ENCODE data around the gene PCGF3.
A peak's percentile ranks its signal among the peaks of the same experiment; 100 is the strongest.
"Not testable (repeated sequence)": the region's sequence is repeated elsewhere in the genome, so short reads cannot be mapped to it uniquely, and the experiment has no call there.

Gene PCGF3

DNA sequence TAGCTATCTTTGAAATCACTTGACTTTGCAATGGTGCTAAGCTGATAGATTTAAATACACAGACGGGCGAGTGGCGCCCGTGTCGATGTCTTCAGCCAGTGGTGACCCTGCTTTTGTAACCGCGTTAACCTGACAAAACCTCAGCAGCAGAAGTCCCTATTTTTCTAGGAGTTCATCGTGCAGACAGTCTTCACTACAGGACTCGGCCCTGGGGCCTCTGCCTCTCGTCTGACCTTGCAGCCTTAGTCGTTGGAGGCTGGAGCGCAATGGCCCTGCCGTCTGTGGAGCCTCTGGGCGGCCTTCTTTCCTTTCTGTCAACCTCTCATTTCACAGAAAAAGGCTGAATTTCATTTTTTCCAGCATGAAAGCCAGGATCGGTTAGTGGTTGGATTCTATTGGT, 62.4 kb downstream of the PCGF3 start:
- no peak for DNase-seq

DNA sequence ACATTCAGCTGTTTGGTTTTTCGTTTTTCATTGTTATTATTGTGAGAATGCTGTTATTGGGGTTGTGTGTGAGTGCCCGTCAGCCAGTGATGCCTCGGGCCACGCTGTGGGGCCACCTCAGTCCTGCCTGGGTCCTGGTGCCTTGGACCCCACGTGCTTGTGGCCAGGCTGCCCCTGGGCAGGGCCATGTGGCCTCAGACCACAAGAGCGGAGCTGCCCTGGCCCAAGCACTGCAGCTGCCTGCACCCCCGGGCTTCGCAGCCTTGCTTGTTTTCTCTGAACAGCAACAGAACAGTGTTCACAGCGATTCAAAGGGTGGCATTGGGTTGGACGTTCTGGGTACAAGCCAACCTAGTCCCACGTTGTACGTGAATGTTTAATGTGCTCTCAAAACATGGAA, 63.4 kb downstream of the PCGF3 start:
- DNase-seq: no peak

DNA sequence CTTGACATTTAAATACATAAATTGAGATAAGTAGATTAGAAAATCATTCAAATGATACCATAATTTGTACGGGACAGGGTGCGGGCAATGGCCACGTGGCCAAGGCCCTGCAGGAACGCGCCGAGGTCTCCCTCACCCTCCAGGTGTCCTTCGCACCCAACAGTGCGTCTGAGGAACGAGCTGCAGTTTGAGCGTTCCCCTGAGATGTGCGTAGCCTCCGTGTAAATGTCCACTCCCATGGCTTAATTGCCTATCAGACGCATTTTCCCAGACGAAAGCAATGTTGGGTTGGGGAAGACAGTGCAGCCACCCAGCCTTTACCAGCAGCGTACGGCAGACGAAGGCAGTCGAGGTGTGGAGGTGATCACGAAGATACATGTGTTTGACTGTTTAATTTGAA, 63.9 kb downstream of the PCGF3 start:
- DNase-seq: no peak

DNA sequence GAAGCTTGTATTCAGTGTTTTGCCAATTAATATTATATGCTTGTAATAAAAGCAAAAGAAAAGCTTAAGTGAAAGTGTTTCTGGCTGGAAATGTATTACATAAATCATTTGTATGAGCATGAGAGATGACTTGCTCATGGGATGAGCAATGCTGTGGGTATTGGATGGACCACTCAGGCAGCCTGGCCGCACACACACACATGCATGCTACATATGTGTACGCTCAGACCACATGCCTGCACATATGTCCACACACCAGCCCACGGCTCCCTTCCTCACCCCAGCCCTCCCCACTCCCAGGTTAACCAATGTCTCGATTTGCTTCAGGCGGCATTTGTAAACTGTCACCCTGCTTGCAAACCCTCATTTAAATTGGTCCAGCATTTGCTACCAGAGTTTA, 64.4 kb downstream of the PCGF3 start:
- DNase-seq: no peak

DNA sequence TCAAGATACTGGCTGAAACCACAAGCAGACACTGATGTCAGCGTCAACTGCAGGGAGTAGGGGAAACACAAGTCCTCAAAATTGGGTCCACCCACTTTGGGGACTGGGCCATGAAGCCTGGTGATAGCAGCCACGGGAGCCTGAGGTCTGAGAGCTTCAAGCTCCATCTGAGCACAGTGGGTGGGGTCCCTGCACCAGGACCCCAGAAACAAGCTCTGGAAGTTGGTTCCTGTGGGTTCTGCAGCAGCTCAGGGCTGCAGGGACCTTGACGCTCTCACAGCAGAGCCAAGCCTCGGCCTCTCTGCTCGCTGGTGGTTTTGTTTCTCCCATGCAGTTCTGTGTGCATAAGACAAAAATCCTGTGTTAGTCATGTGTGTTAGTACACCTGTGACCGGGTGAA, 65.8 kb downstream of the PCGF3 start:
- DNase-seq: no peak

DNA sequence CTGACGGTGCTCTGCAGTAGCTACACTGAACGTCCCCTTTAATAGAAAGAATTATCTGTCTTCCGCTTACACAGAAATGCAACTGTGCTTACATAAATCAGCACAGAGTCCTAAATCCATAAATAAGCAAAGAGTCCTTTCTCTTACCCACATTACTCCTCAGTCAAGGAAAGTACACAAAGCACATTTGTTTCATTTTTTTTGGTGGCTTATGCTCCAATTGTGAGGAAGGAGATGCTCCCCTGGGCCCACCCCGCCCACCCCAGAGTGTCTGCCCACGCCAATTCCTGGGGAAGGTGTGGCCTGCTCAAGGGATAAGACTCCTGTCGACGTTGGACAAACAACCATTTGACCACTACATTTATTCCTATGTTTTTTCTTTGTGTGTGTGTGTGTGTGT, 66.5 kb downstream of the PCGF3 start:
- DNase-seq: no peak

DNA sequence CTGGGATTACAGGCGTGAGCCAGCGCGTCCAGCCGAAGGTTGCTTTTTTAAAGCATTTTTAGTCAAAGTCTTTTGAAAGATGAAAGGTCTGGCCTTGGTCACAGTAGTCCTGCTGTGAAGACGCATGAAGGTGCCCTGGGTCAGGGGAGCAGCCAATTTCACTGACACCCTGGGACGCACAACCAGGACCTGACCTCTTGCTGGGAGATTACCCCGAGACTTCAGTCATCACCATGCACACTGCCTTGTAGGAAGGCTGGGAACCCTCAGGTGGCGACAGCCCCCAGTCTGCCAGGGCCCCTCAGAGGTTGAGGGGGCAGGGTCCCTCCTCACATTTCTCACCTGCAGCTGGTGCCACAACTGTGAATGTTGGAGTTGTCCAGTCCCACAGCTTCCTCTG, 67.1 kb downstream of the PCGF3 start:
- DNase-seq: no peak

DNA sequence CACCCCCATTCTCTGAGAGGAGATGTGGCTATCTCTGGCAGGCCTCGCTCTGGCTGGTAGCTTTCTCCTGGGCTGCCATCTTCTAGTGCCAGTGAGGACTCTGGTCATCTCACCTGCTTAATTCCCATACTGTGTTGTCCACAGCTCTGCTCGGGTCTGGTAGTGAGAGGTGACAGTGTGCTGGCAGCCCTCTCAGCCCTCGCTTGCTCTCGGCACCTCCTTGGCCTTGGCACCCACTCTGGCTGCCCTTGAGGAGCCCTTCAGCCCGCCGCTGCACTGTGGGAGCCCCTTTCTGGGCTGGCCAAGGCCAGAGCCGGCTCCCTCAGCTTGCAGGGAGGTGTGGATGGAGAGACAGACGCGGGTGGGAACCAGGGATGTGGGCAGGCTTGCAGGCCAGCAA, 67.6 kb downstream of the PCGF3 start:
- DNase-seq: no peak

DNA sequence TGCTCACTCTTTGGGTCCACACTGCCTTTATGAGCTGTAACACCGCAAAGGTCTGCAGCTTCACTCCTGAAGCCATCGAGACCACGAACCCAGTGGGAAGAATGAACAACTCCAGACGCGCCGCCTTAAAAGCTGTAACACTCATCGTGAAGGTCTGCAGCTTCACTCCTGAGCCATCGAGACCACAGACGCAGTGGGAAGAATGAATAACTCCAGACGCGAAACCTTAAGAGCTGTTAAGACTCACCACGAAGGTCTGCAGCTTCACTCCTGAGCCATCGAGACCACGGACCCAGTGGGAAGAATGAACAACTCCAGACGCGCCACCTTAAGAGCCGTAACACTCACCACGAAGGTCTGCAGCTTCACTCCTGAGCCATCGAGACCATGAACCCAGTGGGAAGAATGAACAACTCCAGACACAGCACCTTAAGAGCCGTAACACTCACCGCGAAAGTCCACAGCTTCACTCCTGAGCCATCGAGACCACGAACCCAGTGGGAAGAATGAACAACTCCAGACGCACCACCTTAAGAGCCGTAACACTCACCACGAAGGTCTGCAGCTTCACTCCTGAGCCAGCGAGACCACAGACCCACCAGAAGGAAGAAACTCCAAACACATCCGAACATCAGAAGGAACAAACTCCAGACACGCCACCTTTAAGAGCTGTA, 68.9 kb downstream of the PCGF3 start:
- DNase-seq: not testable (repeated sequence)

DNA sequence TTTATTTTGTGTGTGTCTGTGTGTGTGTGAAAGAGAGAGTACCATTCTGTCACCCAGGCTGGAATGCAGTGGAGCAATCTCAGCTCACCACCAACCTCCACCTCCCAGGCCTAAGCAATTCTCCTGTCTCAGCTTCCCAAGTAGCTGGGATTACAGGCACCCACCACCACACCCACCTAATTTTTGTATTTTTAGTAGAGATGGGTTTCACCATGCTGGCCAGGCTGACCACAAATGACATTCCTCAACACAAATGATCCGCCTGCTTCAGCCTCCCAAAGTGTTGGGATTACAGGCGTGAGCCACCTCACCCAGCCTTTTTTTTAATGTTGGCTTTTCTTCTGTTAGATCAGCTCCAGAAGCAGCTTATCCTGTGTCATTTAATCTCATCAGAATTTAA, 69.9 kb downstream of the PCGF3 start:
- not testable (repeated sequence) for DNase-seq

DNA sequence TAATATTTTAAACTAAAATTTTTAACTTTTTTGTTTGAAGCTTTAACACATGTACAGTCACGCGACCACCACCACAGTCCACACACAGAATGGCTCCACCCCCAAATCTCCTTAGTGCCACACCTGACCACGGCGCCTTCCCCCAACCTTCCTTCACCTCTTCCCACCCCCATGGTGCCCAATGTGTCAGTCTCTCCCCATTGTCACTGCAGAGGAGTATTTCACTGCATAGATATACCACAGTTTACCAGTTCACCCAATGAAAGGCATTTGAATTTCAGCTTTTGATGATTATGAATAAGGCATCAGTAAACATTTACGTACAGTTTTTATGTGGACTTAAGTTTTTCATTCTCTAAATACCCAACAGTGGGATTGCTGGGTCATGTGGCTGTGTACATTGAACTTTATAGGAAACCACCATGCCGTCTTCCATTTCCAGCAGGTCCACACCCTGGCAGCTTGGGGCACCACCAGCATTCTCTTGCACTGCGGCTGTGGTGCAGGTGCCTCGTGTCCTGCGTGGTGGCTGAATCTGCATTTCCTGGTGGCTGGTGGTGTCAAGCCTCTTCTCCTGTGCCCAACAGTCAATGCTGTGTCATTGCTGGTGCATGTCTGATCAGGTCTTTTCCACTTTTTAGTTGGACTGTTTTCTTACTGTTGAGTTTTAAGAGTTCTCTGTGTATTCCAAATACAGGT, 71.3 kb downstream of the PCGF3 start:
- no peak for DNase-seq

DNA sequence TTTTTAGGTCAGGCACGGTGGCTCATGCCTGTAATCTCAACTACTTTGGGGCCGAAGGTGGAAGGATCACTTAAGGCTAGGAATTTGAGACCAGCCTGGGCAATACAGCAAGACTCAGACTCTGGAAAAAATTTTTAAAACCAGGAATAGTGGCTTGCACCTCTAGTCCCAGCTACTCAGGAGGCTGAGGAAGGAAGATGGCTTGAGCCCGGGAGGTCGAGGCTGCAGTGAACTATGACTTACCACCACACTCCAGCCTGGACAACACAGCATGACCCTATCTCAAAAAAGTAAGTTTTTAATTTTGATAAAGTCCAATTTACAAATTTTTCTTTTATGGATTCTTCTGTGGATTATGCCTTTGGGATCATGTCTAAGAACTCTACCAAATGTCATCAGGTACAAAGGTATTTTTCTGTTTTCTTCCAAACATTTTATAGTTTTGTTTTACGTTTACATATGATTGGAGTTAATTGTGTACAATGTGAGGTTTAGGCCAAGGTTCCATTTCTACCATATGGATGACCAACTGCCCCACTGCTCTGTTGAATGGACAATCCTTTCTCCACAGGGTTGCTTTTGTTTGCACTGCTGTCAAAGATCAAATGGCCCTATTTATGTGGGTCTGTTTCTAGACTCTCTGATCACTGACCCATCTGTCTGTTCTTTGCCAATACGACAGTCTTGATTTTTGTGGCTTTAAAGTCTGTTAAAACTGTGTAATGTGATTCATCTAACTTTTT, 72.1 kb downstream of the PCGF3 start:
- no peak for DNase-seq

DNA sequence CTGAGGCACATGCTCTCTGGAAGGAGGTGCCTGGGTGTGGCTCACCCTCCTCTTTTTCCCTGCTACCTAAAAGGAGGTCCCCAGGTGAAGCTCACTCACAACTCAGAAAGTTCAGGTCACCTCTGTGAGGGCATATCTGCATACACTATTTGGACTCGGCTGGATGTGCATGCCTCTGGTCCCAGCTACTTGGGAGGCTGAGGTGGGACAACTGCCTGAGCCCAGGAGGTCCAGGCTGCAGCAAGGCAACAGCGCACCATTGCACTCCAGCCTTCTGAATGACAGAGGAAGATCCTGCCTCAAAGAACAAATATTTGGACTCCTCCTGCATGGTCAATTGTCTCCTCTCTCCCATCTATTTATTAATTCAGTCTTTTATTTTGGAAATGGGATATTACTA, 73.9 kb downstream of the PCGF3 start:
- DNase-seq: no peak

DNA sequence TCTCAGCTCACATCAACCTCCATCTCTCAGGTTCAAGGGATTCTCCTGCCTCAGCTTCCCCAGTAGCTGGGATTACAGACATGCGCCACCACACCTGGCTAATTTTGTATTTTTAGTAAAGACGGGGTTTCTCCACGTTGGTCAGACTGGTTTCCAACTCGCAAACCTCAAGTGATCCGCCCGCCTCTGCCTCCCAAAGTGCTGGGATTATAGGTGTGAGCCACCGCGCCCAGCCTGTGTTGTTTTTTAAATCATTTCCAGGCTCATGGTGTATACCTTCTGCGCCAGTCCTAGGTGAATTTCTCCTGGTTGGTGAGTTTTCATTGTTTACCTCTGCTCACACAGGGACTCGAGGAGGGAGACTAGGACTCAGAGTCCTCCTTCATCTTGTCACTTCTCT, 74.6 kb downstream of the PCGF3 start:
- DNase-seq: not testable (repeated sequence)

DNA sequence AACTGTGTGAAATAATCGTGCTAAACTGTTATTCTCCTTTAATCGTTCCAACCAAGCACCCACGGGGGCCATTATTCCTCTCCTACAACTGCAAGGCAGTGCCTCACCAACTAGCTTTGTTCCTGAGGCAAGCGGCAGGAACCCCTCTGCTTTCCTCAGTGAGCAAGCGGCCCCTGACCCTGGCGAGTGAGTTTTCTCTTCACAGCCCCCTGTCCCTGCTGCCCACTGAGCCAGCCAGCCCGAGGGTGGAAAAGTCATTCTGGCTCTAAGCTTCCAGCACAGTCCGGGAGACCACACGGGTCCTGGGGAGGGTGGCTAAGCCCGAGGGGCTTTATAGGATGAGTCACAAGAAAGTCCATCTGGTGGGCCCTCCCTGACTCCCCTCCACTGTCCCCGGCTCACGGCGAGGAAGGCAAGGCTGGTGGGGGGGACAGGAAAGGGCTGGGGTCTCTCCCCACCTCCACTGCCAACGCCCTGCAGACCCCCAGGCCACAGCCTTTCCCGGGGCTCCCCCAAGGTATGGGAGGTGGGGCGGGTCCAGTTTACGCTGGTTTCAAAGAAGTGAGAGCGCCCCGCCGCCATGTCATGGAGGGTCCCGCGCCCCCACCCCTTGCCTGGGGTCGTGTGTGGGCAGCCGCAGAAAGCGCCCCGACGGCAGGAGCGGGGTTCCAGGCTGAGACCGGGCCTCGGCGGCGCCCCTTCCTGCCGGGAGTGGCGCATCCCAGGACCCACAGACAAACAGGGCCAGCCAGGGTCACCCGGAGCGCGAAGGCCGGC, 75.3 kb downstream of the PCGF3 start:
- DNase-seq: no peak

DNA sequence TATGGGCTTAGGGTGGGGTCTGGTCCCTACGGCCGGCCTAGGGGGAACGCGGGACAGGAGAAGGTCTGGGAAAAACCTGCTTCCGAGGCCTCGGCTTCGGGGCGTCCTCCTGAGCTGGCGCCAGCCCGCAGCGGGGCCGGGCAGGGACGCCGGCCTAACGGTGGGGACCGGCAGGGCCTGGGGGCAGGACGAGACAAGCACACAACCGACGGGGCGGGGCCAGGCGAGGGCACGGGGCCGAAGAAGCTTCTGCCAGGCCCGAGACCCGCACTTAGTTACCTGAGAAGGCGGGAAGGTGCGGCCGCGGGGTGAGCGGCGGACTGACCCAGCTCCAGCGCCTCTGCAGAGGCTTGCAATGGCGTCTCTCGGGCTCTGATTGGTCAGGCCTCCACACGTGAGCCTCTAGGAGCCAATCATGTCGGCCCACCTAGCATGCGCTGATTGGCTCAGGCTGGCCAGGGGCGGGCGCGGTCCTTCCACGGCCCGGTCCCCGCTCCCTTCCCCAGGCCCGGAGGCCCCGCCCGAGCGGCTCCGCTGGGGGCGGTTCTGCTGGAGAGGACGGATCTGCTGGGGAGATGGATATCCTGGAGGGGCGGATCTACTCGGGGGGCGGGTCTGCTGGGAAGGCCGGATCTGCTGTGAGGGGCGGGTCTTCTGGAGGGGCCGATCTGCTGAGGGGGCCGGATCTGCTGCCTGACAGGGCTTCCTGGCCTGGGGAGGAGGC, 76.0 kb downstream of the PCGF3 start:
- peak; percentile 99 to 100 for DNase-seq

DNA sequence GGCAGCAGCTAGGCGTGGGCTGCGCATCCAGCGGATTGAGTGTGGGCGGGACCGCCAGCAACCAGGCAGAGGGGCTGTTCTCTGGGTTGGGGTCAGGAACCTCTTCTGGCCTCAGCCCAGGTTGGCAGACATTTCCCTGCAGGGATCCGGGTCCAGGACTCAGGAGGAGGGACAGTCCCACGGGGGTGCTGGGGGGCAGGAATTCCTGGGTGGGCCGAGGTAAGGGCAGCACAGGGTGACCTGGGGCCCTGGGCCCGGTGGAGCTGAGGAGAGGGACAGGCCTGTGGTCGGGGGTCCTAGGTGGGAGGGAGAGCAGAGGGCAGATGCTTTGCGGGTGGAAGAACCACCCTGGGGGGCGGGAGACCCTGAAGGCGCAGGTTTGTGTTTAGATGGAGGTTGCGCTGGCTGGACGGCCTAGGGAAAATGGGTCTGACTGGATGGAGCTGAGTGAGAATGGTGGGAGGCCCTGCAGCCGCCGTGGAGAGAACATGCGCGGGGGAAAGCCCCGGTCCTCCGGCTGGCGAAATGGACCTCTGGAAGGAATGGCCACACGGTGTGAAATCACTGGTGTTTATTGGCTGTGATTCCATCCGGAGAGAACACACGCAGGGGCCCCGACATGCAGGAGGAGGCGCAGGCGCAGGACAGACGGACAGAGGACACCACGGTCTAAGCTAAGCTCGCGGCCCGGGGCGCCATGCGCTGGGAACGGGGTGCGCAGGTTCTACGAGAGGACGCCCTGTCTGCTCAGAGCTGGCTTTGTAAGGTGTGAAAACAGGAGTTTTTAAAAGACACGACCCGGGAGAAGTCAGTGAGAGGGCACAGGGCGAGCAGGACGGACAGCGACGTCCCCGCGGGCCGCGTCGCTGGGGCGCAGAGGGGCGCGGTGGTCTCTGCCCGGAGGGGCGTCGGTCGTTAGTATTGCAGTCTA, 79.0 kb downstream of the PCGF3 start:
- no peak for DNase-seq

DNA sequence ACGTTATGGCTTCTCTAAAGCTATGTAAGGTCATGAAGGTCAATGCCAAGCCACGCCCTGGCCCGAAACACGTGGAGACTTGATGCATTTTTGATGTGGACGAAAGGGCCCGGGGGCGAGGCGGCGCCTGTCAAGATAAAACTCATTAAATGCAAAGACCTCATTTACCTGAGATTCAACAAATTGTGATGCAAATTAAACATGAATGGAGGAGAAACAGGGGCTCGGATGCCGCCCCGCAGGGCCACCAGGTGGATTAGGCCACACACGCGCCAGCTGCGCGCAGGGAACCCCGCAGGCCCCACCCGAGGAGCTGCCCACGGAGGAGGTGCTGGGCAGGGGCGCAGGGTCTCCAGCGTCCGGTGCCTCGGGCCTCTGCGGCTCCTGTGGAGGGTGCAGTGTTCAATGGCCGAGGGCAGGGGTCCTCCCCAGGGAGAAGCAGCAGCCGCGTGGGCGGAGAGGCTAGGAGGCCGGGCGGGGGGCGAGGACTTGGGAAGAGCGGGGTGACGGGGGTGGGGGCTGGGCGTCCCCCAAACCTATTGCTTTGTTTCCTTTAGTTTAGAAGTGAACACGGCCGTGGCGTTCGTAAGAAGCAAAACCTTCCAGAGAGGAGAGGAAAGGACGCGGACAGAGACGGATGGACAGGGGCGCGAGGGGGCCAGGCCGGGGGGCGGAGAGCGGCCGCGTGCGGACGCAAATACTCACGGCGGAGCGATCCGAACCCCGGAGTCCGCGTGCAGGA, 79.9 kb downstream of the PCGF3 start:
- DNase-seq: no peak

DNA sequence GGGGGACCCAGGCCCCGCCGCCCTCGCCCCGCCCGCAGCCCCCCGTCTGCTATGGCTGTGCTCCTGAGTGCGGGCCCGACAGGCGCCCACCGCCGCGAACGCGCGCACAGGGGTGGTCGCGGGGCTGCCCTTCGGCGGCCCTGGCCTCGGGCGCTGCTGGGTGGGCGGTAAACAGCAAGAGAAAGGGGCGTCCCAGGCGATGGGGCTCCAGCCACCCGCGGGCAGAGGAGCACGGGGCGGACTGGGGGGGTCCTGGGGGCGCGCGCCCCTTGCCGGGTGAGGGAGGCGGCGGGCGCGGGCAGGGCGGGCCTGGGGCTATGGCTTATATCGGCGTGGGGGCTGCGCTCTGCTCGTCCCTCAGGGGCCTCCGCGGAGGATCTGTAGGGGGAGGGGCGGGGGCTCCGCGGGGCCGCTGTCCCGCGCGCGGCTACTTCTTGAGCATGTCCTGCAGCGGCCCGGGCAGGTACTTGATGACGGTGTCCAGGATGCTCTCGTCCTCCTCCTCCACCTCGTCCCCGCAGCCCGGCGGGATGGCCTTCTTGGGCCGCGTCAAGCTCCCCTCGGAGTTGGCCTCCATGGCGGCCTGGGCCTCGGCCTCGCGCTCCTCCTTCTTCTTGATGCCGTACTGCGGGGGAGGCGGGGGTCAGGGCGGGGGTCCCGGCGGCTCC, 80.6 kb downstream of the PCGF3 start:
- no peak for DNase-seq

DNA sequence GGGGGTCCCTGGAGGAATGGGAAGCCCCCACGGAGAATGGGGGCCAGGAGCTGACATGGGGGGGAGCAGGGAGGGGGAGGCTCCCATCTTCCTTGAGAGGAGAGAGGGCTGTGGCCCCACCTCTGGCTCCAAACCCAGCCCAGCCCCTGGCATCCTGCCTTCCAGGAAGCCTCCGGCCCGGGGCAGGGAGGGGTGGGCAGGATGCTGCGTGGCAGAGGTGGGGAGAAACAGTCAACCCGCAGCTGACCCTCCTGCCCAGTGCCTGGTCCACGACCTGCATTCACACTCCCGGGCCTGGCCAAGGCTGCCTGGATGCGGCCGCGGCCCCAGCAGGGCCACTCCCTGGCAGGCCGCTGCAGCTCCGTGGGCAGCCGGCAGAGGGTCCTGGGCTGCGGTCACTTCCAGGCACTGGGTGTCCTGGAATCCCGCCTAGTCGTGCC, 81.2 kb downstream of the PCGF3 start:
- no peak for DNase-seq
